CD4-positive, CD25-positive, alpha-beta regulatory T cell (primary cell): ENCODE results near the gene FNIP2. TPM values are rescaled to one million over a fixed set of nuclear protein-coding genes. Genes with fewer than 3 reads are reported as not detected.
A peak's percentile ranks its signal among the peaks of the same experiment; 100 is the strongest.
"Not testable (repeated sequence)": the region's sequence is repeated elsewhere in the genome, so short reads cannot be mapped to it uniquely, and the experiment has no call there.

Source experiments
- ATAC-seq, 2 donors: fragments of 150-1000 bp; cut with Tn5 transposase; one replicate each; pipeline ENCODE4 v1.10.0; 2021; ENCODE audit warnings: low read depth in 2 of 2, moderate number of reproducible peaks in 2 of 2, moderate library complexity in 1 of 2
- DNase-seq, 3 donors: peaks; one replicate each; pipeline versions ENCODE4 v3.0.0 to v3.0.0-alpha.2; 2012 to 2022; ENCODE audit warnings: mixed read lengths in 1 of 3
- H3K27ac ChIP-seq: one replicate; pipeline ENCODE4 v1.7.0; 2013; ENCODE audit warnings: mild to moderate bottlenecking, low read length; ENCODE audit not compliant: insufficient read depth, poor library complexity, severe bottlenecking
- H3K27me3 ChIP-seq: one replicate; pipeline ENCODE4 v1.7.0; 2013; ENCODE audit warnings: low read length; ENCODE audit not compliant: control insufficient read depth, insufficient read depth
- H3K36me3 ChIP-seq: one replicate; pipeline ENCODE4 v1.7.0; 2013; ENCODE audit warnings: mild to moderate bottlenecking, low read length, moderate library complexity; ENCODE audit not compliant: control insufficient read depth, insufficient read depth
- H3K4me1 ChIP-seq: 2 replicates; pipeline ENCODE4 v1.7.0; 2013; ENCODE audit warnings: mild to moderate bottlenecking, low read length; ENCODE audit not compliant: insufficient read depth, control insufficient read depth, poor library complexity, severe bottlenecking
- H3K4me3 ChIP-seq: one replicate; pipeline ENCODE4 v1.7.0; 2013; ENCODE audit warnings: low read depth, mild to moderate bottlenecking, low read length, moderate library complexity
- H3K9me3 ChIP-seq, 2 experiments: 1 replicate in 1 of 2; 2 replicates in 1 of 2; pipeline ENCODE4 v1.7.0; 2013; ENCODE audit warnings: low read length in 2 of 2, mild to moderate bottlenecking in 1 of 2, moderate library complexity in 1 of 2; ENCODE audit not compliant: control insufficient read depth in 2 of 2
- H3K27ac Mint-ChIP-seq, 3 donors: one replicate each; pipeline ENCODE4 v1.8.0; 2020 to 2022; ENCODE audit warnings: mild to moderate bottlenecking in 3 of 3, mixed read lengths in 3 of 3, moderate library complexity in 2 of 3
- H3K27me3 Mint-ChIP-seq: one replicate; pipeline ENCODE4 v1.8.0; 2022; ENCODE audit warnings: mild to moderate bottlenecking, mixed read lengths
- H3K36me3 Mint-ChIP-seq: one replicate; pipeline ENCODE4 v1.8.0; 2020; ENCODE audit warnings: mixed read lengths
- H3K4me1 Mint-ChIP-seq, 4 donors: one replicate each; pipeline ENCODE4 v1.8.0; 2020 to 2022; ENCODE audit warnings: mixed read lengths in 4 of 4, mild to moderate bottlenecking in 1 of 4
- H3K4me3 Mint-ChIP-seq, 4 donors: one replicate each; pipeline ENCODE4 v1.8.0; 2020 to 2022; ENCODE audit warnings: mild to moderate bottlenecking in 4 of 4, mixed read lengths in 4 of 4, moderate library complexity in 3 of 4
- H3K9me3 Mint-ChIP-seq, 7 donors: one replicate each; pipeline ENCODE4 v1.8.0; 2020 to 2022; ENCODE audit warnings: mixed read lengths in 7 of 7, mild to moderate bottlenecking in 3 of 7, moderate library complexity in 2 of 7
- polyA plus RNA-seq, 4 donors: library from polyadenylated mRNA; unstranded; fragments of 300-500 nt; fragmentation: Illumina TruSeq; gene quantifications; one replicate each; pipeline ENCODE4 v1.2.3, GENCODE V29; 2021
- total RNA-seq: library from RNA; stranded (reverse); gene quantifications from one replicate; pipeline ENCODE4 v1.2.3, GENCODE V29; 2022

The FNIP2 gene
- total and polyA plus RNA-seq, 5 donors from 2014 or later, result 1.5 to 8.9 (median 2.3) TPM

- H3K4me1 Mint-ChIP-seq, result peaks cover 2 to 14% (median 8%) of the 10 kb centered on the region in 4 donors
- Histone ChIP-seq H3K36me3 (peaks cover 5% of the 10 kb centered on the region), H3K4me1 (no peaks in the 10 kb centered on the region), H3K9me3 (no peaks in the 10 kb centered on the region), H3K4me3 (no peak overlapping the region), H3K27me3 (no peaks in the 10 kb centered on the region), H3K27ac (no peak overlapping the region)
- H3K4me3 Mint-ChIP-seq, result no peak overlapping the region
- H3K36me3 Mint-ChIP-seq, result peaks cover 53% of the 10 kb centered on the region
- no peak for DNase-seq
- ATAC-seq, result no peak
- H3K27ac Mint-ChIP-seq, result no peak overlapping the region
- H3K27me3 Mint-ChIP-seq, result no peaks in the 10 kb centered on the region
- peaks cover 0 to 8% (median 0%) of the 10 kb centered on the region in 7 donors for H3K9me3 Mint-ChIP-seq
Observed at GRCh38 chr4:158894826-158895225, 126.0 kb downstream of the FNIP2 start.

GRCh38 chr4:158895797-158896576, 127.2 kb downstream of the FNIP2 start:
- H3K27me3 Mint-ChIP-seq, result no peaks in the 10 kb centered on the region
- peaks cover 55% of the 10 kb centered on the region for H3K36me3 Mint-ChIP-seq
- Histone ChIP-seq H3K36me3 (peaks cover 5% of the 10 kb centered on the region), H3K4me1 (no peaks in the 10 kb centered on the region), H3K9me3 (no peaks in the 10 kb centered on the region), H3K27ac (no peak overlapping the region), H3K27me3 (no peaks in the 10 kb centered on the region), H3K4me3 (no peak overlapping the region)
- peak overlapping the region; percentile 5 to 88 (median 16) for H3K27ac Mint-ChIP-seq
- peaks cover 2 to 24% (median 9%) of the 10 kb centered on the region in 4 donors for H3K4me1 Mint-ChIP-seq
- peaks cover 0 to 9% (median 0%) of the 10 kb centered on the region in 7 donors for H3K9me3 Mint-ChIP-seq
- H3K4me3 Mint-ChIP-seq, result peak overlapping the region in 1 of 4 donors; percentile 47
- no peak for ATAC-seq
- peak in 1 of 3 donors; percentile 15 for DNase-seq

- Mint-ChIP-seq H3K4me1 (peaks cover 4 to 24% (median 9%) of the 10 kb centered on the region in 4 donors), H3K9me3 (peaks cover 0 to 12% (median 1%) of the 10 kb centered on the region in 7 donors), H3K27ac (peak overlapping the region in 2 of 3 donors; percentile 16 to 88), H3K4me3 (peak overlapping the region in 1 of 4 donors; percentile 47), H3K36me3 (peaks cover 57% of the 10 kb centered on the region)
- not testable (repeated sequence) for H3K9me3 ChIP-seq, H3K27me3 Mint-ChIP-seq, H3K4me1 ChIP-seq, H3K4me3 ChIP-seq, DNase-seq, H3K27me3 ChIP-seq, H3K36me3 ChIP-seq, ATAC-seq, H3K27ac ChIP-seq
Observed at GRCh38 chr4:158896577-158897238, 127.9 kb downstream of the FNIP2 start.

GRCh38 chr4:158900408-158900807, 131.6 kb downstream of the FNIP2 start:
- not testable (repeated sequence) for H3K27ac Mint-ChIP-seq

GRCh38 chr4:158902280-158903078, 133.7 kb downstream of the FNIP2 start:
- H3K27me3 Mint-ChIP-seq, H3K4me3 ChIP-seq, H3K27ac Mint-ChIP-seq, H3K27me3 ChIP-seq, H3K9me3 ChIP-seq, H3K36me3 ChIP-seq, H3K27ac ChIP-seq, ATAC-seq, H3K4me1 ChIP-seq, H3K4me3 Mint-ChIP-seq: not testable (repeated sequence)
- Mint-ChIP-seq H3K9me3 (peaks cover 0 to 13% (median 1%) of the 10 kb centered on the region in 7 donors), H3K36me3 (peaks cover 43% of the 10 kb centered on the region), H3K4me1 (peaks cover 13 to 40% (median 17%) of the 10 kb centered on the region in 4 donors)
- peak in 2 of 3 donors; percentile 18 to 62 for DNase-seq

More at GRCh38 chr4:158900408-158900807, 131.6 kb downstream of the FNIP2 start:
- Mint-ChIP-seq H3K36me3 (peaks cover 60% of the 10 kb centered on the region), H3K4me1 (peaks cover 7 to 29% (median 14%) of the 10 kb centered on the region in 4 donors), H3K9me3 (peaks cover 0 to 13% (median 1%) of the 10 kb centered on the region in 7 donors)
- H3K36me3 ChIP-seq, H3K4me3 ChIP-seq, H3K27me3 Mint-ChIP-seq, DNase-seq, H3K4me3 Mint-ChIP-seq, H3K27ac ChIP-seq, H3K27me3 ChIP-seq, ATAC-seq, H3K4me1 ChIP-seq, H3K9me3 ChIP-seq: not testable (repeated sequence)

- Mint-ChIP-seq H3K4me1 (peaks cover 13 to 36% (median 17%) of the 10 kb centered on the region in 4 donors), H3K9me3 (peaks cover 0 to 13% (median 1%) of the 10 kb centered on the region in 7 donors), H3K27me3 (no peaks in the 10 kb centered on the region), H3K4me3 (no peak overlapping the region), H3K36me3 (peaks cover 39% of the 10 kb centered on the region), H3K27ac (no peak overlapping the region)
- Histone ChIP-seq H3K9me3 (no peaks in the 10 kb centered on the region), H3K36me3 (no peaks in the 10 kb centered on the region), H3K4me1 (no peaks in the 10 kb centered on the region), H3K4me3 (no peak overlapping the region), H3K27ac (no peak overlapping the region), H3K27me3 (no peaks in the 10 kb centered on the region)
- DNase-seq (no peak), ATAC-seq (no peak)
Observed at GRCh38 chr4:158903079-158903456, 134.2 kb downstream of the FNIP2 start.

- H3K36me3 ChIP-seq, result no peaks in the 10 kb centered on the region
- DNase-seq (no peak), ATAC-seq (no peak)
- H3K4me1 Mint-ChIP-seq, result peaks cover 13 to 32% (median 17%) of the 10 kb centered on the region in 4 donors
- H3K9me3 Mint-ChIP-seq, result peaks cover 0 to 13% (median 0%) of the 10 kb centered on the region in 7 donors
- no peaks in the 10 kb centered on the region for H3K9me3 ChIP-seq
- peaks cover 34% of the 10 kb centered on the region for H3K36me3 Mint-ChIP-seq
- H3K4me3 Mint-ChIP-seq, result peak overlapping the region in 1 of 4 donors; percentile 86
- H3K4me1 ChIP-seq, result no peaks in the 10 kb centered on the region
- H3K27me3 ChIP-seq, result no peaks in the 10 kb centered on the region
- no peak overlapping the region for H3K27ac Mint-ChIP-seq
- H3K4me3 ChIP-seq, result no peak overlapping the region
- H3K27ac ChIP-seq, result no peak overlapping the region
- H3K27me3 Mint-ChIP-seq, result no peaks in the 10 kb centered on the region
Observed at GRCh38 chr4:158903472-158904043, 134.7 kb downstream of the FNIP2 start.
